Left forelimb (tissue), 1 donor: Measurements from ENCODE around the gene TOMM20.
"Not testable (repeated sequence)": the region's sequence is repeated elsewhere in the genome, so short reads cannot be mapped to it uniquely, and the experiment has no call there.

Experiments
- DNase-seq: peaks from one replicate; pipeline ENCODE4 v3.0.0-alpha.2; 2018; ENCODE audit warnings: low spot score

TOMM20 gene

DNA sequence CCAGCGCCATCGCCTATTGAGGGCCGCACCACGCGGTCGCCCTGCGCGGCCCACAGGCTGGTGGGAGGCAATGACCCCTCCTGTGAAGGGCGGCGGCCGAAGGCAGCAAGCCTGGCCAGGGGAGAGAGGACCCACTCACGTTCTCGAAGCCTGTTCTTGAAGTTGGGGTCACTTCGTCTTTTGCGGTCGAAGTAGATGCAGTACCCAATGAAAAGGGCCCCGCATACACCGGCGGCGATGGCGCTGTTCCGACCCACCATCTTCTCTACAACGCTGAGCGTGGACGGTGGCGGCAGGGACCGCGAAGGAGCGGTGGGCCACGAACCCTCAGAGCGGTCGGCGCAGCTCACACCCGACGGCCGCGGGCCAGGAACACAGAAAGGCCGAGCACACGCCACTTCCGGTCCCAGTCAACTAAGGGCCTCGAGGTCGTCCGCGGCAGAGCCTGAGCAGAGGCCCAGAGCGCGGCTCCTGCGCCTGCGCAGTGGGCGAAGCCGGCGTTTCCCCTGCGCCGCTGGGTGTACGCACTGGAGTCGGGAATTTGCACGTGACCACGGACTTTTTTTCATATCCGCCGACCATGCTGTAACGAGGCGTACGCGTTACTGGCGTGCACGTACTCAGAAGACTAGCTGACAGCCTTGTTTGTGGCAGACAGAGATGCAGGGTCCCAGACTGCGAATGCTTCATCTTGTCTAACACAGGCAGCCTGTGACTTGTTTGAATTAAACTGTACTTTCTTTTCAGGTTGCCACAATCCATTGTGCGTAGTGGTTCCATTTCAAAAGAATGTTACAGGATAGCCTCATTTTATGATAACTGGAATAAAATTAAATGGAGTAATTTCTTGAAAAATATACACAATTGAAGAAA lies at the start of gene TOMM20:
Gene TOMM20 (minus strand): TSS at position 382 of the 873 bp plus-strand sequence. CDS start 122 bp downstream, at position 260.
- peak; percentile 98 for DNase-seq

DNA sequence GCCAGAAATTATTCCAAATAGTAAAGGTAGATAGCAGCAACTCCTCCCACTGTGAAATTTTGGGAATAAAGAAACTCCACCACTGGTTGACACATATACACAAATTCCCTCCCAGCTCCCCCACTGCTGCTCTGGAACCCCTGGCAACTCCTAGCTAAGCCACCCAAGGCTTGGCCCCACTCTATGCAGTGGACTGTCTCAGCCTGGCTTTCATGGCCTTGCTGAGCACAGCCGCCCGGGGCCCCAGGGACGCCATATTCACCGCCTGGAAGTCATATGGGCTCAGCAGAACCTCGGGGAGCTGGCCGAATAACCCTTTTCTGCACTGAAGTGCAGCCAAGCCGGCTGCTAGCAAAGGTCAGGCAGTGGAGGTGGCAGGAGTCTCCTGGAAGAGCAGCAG lies 47.8 kb upstream of the TOMM20 start:
- no peak for DNase-seq

DNA sequence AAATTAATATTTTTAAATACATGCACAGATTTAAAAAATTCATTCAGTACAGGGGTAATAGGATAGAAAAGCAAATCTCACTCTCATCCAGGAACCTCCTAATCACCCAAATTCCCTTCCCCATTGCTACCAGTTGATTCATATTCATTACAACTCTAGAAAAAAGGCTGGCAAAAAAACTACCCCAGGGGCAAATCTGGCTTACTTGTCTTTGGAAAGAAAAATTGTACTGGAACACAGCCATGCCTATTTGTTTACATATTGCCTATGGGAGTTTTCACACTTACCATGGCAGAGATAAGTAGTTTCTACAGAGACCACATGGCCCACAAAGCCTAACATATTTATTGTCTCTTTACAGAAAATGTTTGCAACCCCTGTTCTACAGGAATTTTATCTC lies 41.3 kb upstream of the TOMM20 start:
- DNase-seq = no peak

GRCh38 chr1:235168375-235168774 lies 39.7 kb upstream of the TOMM20 start:
- DNase-seq = no peak

DNA sequence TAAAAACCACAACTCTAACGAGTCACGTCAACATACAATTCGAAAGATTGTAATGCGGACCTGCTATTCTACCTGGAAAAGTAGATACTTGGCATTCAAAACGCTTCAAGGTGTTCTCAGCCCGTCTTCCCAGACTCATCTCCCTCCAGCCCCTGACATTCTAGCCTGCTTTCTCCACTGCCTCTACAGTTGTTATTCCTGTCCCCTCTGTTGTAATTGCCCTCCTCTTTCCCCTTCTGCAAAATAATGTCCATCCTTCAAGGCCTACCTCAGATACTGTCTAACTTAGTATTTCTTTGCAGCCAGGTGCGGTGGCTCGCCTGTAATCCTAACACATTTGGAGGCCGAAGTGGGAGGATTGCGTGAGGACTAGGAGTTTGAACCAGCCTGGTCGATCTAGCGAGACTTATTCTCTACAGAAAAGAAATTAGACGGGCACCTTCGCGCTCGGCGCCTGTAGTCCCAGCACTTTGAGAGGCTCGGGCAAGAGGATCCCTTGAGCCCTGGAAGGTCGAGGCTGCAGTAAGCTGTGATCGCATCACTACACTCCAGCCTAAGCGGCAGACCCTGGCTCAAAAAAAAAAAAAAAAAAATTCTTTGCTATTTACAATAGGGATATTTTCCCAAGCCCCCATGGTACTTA lies 33.2 kb upstream of the TOMM20 start:
- DNase-seq = no peak

GRCh38 chr1:235160957-235161684 lies 32.5 kb upstream of the TOMM20 start, which contains the start of gene RBM34:
TSS of gene RBM34 (minus strand) at chr1:235161250. CDS start at chr1:235161226, 24 bp downstream.
- peak; percentile 96 for DNase-seq

GRCh38 chr1:235160383-235160956 lies 31.8 kb upstream of the TOMM20 start:
- DNase-seq = no peak

- DNase-seq = not testable (repeated sequence)
These were observed 31.3 kb upstream of the TOMM20 start for GRCh38 chr1:235159930-235160329.

DNA sequence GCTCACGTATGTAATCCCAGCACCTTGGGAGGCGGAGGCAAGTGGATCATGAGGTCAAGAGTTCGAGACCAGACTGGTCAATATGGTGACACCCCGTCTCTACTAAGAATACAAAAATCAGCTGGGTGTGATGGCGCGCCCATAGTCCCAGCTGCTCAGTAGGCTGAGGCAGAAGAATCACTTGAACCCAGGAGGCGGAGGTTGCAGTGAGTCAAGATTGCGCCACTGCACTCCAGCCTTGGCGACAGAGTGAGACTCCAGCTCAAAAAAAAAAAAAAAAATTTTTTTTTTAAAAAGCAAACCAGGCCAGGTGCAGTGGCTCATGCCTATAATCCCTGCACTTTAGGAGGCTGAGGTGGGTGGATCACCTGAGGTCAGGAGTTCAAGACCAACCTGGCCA lies 30.6 kb upstream of the TOMM20 start:
- DNase-seq = not testable (repeated sequence)

- DNase-seq = no peak
These were observed 30.0 kb upstream of the TOMM20 start for GRCh38 chr1:235158680-235159079.

GRCh38 chr1:235157150-235157549 lies 28.5 kb upstream of the TOMM20 start:
- DNase-seq = no peak

DNA sequence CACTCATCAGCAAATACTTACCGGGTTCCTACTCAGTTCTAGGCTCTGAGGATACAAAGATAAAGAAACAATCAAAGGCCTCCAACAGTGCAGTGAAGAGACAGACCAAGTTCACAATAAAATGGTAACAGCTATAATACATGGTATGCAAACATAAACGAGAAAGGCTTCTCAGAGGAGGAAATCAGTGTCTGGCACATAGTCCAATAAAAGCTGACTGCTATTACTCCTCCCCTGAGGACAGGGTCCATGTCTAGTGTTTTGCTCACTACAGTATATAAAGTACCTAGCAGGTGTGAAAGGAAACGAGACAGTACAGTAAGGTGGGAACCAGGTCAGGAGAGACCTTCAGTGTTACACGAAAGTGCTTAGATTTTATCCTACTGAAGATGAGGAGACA lies 28.1 kb upstream of the TOMM20 start:
- DNase-seq = no peak

DNA sequence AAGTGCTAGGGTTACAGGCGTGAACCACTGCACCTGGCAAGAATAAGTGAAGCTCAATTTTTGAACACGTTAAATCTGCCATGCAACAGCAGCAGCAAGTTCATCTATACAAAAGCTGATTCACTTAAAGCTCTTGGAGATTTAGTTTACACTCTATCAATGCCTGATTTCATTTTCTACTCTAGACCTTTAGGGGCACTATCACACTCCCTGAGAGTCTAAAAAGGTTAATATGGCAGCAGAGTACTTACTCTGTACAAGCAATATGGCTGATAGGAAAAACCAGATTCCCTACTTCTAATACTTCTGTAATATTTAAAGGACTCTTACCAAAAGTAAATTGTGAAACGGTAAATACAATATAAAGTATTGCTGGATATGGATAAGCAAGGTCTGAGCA lies 27.6 kb upstream of the TOMM20 start:
- DNase-seq = no peak

DNA sequence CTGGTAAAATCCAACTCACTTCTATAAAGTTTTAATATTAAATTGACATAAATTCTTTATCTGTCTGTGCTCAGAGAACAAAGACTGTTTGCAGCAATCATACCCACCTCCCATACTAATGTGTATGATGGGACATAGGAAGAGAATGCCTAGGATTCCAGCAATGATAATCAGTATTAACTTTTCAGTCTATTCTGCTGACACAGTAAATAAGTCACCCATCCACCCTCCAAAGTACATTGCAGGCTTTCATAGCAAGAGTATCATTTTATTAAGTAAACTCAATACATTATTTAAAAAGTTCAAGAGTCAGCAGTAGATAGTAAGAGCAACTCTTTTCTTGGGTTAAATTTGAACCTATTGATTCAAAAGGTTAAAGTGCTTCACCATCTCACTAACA lies 23.6 kb upstream of the TOMM20 start:
- no peak for DNase-seq

- no peak for DNase-seq
These were observed 22.4 kb upstream of the TOMM20 start for GRCh38 chr1:235151033-235151432.

GRCh38 chr1:235149824-235150223 lies 21.2 kb upstream of the TOMM20 start:
- DNase-seq = no peak

DNA sequence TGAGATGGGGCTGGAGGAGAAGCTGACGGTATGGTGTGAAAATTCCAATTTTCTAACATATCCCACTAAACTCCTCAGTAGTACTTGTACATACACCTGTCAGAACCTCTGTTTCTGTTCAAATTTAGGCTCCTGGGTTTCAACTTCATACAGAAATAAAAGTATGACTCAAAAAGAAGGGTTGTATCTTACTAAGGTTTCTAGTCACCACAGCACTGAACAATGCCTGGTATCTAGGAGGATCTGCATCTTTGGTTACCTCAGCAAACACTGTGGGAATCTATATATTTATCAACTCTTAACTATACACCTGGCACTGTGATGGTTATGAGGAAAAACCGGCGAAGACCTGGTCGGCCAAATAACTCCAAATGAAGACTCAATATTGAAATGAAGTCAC lies 18.6 kb upstream of the TOMM20 start:
- DNase-seq = no peak

GRCh38 chr1:235145639-235146038 lies 17.0 kb upstream of the TOMM20 start:
- DNase-seq = no peak

GRCh38 chr1:235142991-235143390 lies 14.4 kb upstream of the TOMM20 start:
- no peak for DNase-seq

DNA sequence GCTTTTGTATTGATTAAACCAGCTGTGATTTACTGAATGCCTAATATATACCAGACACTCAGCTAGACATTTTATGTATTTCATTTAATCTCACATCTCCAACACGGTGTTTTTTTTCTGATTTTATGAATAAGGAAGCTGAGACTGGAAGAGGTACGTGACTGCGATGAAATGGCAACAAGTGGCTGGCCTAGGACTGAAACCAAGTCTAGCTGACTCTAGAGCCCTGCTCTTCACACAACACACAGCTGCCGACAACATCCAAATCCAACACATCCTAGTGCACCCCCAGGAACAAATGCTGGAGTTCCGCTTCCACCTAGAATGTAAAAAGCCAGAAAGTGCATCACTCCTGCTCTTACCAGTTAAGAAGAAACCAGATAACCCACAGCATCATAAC lies 10.7 kb upstream of the TOMM20 start:
- DNase-seq = no peak

- DNase-seq = no peak
These were observed 10.2 kb upstream of the TOMM20 start for GRCh38 chr1:235138821-235139220.

DNA sequence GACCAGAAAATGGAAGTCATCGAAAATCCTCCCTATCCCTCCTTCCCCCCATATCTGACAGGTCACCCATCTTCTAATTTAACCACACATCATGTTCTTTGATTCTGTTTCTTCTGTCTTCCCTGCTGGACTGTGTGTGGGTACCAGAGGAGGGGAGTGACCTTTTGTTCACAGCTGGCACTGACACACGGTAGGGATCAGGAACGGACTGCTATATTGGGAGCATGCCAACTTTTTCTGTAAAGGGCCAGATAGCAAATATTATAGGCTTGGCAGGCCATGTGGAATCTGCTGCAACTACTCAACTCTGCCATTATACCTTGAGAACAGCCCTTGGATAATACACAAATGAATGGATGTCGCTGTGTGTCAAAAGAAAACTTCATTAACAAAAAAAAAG lies 7.5 kb upstream of the TOMM20 start:
- no peak for DNase-seq
